ENCODE data around the gene USP21.

USP21 gene

GRCh38 chr1:161172776-161173376 is 13.6 kb downstream of the USP21 start:
- no peak for DNase-seq

- DNase-seq, result no peak
Measured at GRCh38 chr1:161173711-161174110, 14.4 kb downstream of the USP21 start.

DNA sequence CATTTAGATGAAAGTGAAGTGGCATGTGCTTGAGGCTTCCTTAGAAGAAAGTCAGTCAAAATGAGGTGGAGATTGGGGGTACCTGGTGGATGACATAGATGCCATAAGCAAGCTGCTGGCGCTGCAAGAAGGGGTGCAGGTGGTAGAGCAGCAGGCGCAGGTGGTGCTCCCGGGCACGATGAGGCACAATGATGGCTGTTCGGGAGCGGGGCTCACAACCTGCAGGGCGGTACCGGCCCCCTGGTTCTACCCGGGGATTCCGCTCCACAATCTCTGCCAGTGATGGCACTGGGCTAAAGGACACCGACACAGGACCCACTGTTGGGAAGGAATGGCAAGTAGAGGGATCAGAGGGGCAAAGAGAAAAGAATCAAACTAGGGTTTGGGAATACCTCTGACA is 15.6 kb downstream of the USP21 start:
- no peak for DNase-seq

DNA sequence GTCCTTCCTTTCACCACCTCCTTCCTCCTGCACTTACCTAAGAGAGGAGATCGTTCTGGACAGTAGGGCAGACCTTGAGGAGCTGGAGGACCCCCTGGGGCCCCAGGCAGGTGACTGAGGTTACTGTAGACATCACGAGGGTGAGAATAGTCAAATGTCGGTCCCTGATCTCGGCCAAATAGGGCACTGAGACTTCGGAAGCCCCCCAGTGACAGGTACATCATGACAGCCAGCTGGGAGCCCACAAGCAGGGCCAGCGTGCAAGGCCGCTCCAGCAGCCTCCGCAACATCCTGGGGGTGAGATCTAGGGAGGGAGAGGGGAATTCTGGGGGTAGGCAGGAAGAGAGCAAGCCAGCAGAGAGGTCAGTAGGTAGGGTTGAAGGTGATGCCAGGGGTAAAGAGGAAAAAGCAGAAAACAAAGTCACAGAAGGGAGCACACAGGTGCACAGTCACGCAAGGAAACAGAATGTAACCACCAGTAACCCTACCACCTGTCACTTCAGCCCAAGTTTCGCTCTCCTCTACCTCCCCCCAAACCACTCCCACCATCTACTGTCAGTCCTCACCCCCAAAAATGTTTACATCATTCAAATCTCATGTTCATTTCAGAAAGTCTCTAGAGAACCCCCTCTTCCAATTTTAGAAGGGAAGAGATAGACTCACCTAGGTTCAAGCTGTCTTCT is 16.6 kb downstream of the USP21 start:
- DNase-seq, result no peak

- DNase-seq, result no peak
Measured at GRCh38 chr1:161176468-161177111, 17.3 kb downstream of the USP21 start.

- DNase-seq, result peak; percentile 92 to 99
Measured at GRCh38 chr1:161177112-161177935, 18.0 kb downstream of the USP21 start, which contains the start of gene B4GALT3. Gene B4GALT3 (minus strand): TSS chr1:161177507. CDS start chr1:161176060, 1,447 bp downstream.

- DNase-seq, result no peak
Measured at GRCh38 chr1:161177936-161178244, 18.6 kb downstream of the USP21 start.

DNA sequence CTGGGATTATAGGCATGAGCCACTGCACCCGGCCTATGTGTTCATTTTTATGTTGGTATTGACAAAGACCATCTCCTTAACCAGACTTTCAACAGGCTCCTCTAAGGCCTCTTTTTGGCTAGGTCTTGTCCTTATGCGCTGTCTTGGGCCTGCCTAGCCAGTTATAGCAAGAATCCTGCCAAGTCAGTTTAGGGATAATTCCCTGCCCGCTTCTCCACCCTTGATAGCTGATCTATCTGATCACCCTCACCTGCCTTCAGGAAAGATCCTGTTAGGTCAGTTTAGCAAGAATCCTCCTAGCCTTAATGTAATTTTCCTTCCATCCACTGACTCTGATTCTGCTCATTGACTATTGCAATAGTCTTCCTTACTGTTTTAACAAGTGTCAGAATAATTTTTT is 20.4 kb downstream of the USP21 start:
- no peak for DNase-seq

GRCh38 chr1:161180639-161181038 is 21.3 kb downstream of the USP21 start:
- DNase-seq, result no peak

DNA sequence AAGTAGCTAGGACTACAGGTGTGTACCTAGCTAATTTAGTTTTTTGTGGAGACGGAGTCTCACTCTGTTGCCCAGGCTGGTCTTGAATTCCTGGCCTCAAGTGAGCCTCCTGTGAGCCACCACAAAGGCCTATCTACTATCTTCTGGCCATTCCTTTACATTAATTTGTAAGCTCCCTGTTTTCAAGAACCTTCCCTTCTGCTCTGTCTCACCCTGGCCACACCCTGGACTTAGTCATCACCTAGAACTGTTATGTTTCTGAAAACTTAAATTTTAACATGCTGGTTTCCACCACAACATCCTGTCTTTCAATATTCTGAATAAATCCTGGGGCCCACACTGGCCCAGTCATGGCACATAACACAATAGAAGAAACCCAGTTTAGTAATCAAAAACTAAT is 22.9 kb downstream of the USP21 start:
- peak; percentile 43 to 71 for DNase-seq

DNA sequence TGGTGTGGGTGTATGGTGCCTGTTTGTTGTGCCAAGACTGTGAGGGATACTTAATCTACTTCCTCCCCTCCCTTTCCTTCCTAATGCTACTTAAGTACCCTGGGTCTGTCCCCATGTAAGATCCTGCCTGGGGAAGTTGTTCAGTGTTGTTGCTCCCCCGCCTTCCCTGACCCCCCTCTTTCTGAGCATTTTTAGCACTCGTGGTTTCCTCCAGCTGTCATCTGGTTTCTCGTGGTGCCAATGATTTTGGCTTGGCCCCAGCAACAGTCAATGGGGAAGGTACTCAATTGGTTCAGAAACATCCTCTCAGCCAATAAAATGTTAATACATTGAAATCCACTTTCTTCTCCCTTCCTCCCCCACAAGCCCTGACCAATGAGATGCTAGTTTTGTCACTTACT is 26.0 kb downstream of the USP21 start:
- peak; percentile 37 to 62 for DNase-seq

GRCh38 chr1:161185732-161186311 is 26.5 kb downstream of the USP21 start:
- DNase-seq, result no peak

DNA sequence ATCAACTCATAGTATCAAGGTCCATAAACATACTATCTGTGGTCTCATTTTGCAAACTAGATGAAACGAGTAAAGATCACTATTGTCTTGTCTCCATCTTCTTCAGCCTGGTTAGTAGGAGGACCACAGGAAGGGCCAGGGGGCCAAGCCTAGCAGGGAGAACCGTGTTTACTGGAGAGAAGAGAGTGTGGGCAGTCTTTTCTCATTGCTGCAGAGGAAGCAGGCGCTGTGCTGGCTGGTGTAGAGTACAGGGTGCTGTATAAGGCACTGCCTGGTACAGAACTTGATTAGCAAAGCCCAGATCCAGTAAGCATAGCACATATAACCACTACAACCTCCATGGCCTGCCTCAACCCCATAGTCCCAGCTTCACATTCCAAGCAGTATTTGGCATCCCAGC is 28.0 kb downstream of the USP21 start:
- DNase-seq, result no peak

GRCh38 chr1:161188381-161188780 is 29.1 kb downstream of the USP21 start:
- no peak for DNase-seq

DNA sequence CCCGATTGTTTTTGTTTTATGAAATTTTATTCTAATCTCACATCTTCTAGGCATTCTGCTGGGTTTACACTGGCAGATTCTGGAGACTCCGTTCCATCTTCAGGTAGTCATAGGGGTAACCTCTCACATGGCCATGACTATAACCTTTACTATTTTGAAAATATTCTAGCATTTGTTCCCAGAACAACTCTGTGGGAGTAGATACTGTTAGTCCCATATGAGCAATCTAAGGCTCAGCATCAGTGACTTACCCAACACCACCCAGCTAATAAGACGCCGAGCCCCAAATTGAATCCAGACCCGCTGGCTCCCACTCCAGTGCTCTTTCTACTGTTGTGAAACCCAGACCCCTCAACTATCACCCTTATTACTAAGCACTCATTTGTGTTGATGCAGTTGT is 29.7 kb downstream of the USP21 start:
- DNase-seq, result no peak

DNA sequence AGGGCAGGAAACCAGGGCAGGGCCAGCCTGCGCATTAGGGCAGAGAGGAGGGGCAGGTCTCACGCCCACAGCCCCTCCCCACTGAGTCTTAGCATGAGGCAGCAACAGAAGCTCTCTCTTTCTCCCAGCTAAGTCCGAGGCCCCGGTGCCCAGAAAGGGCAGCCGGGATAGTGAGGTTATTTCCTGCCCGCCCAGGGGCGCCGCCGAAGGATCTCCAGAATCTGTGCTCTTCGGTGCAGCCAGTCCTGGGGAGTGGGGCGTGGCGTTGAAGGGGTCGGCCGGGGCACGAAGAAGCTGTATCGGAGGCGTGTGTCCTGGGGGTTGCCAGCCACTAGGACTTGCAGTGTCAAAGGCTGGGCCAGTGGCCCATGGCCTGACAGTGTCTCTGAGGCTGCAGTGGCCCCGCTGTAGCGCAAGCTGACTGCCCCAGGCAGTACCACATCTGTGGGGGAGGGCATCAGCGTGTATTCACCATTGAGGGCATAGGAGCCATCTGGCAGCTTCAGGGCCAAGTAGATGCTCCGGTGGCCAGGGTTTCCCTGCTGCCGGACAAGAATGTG is 31.7 kb downstream of the USP21 start:
- DNase-seq, result no peak

DNA sequence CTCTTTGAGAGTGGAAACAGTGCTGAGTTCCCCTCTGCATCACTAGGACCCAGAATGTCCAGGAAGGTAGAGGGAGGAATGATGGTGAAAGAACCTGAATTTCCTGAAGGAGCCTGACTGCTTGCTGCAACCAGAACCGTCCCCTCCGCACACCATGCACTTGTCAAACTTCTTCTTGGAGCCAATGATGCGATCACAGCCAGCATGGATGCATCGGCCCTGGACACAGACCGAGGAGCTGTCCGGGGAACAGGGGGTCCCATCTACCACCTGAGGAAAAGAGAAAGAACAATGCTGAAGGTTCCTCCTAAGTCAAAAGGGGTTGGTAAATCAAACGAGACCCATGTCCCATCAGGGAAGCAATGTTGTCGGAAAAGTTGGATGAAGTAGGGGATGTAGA is 32.7 kb downstream of the USP21 start:
- no peak for DNase-seq

- DNase-seq, result peak; percentile 49 to 61
Measured at GRCh38 chr1:161192476-161193465, 33.5 kb downstream of the USP21 start.

GRCh38 chr1:161193561-161194235 is 34.4 kb downstream of the USP21 start:
- no peak for DNase-seq

GRCh38 chr1:161195171-161195570 is 35.9 kb downstream of the USP21 start:
- DNase-seq, result no peak

- no peak for DNase-seq
Measured at GRCh38 chr1:161196111-161196510, 36.8 kb downstream of the USP21 start.

Data from stimulated activated CD4-positive, alpha-beta T cell treated with anti-CD3 and anti-CD28 coated beads, Interleukin-4, amount 100 ng/mL, for 4 hours (primary cell).